GM12801 (cell line): ENCODE measurements around the gene MTARC2.

Experiments used
- CTCF ChIP-seq: IDR thresholded peaks from one replicate; pipeline ENCODE4 v1.5.1; 2011; ENCODE audit warnings: control low read depth; ENCODE audit not compliant: insufficient read length; ENCODE audit errors: extremely low read depth

The MTARC2 gene

GRCh38 chr1:220748089-220748934 is at the start of gene MTARC2:
Gene MTARC2, plus strand, starts transcription at chr1:220748322. Its CDS starts 210 bp downstream, at chr1:220748532.
- no peak for TF ChIP-seq CTCF

GRCh38 chr1:220698607-220699016 is 49.5 kb upstream of the MTARC2 start:
- TF ChIP-seq CTCF = no peak

GRCh38 chr1:220699044-220699443 is 49.1 kb upstream of the MTARC2 start:
- no peak for TF ChIP-seq CTCF

- TF ChIP-seq CTCF = no peak
These were observed 47.5 kb upstream of the MTARC2 start for GRCh38 chr1:220700556-220701179.

- TF ChIP-seq CTCF = no peak
These were observed 46.1 kb upstream of the MTARC2 start for GRCh38 chr1:220701974-220702373.

GRCh38 chr1:220702733-220703270 is 45.3 kb upstream of the MTARC2 start:
- TF ChIP-seq CTCF = no peak

GRCh38 chr1:220703305-220703704 is 44.8 kb upstream of the MTARC2 start:
- no peak for TF ChIP-seq CTCF
